AG09309 (cell line): ENCODE data around the gene SZT2.

Experiments
- DNase-seq: peaks from one replicate; pipeline ENCODE4 v3.0.0-alpha.2; 2010; ENCODE audit warnings: low read depth
- H3K4me3 ChIP-seq: 2 replicates; pipeline ENCODE4 v1.5.1; 2011; ENCODE audit warnings: mild to moderate bottlenecking, low read depth, low read length, moderate library complexity; ENCODE audit not compliant: control insufficient read depth
- TF ChIP-seq, protein P1 (sequence below): IDR thresholded peaks from 2 replicates; pipeline ENCODE4 v1.5.1; 2011; ENCODE audit warnings: mild to moderate bottlenecking, low read depth, low read length, inconsistent platforms; ENCODE audit not compliant: insufficient read depth, control insufficient read depth; ENCODE audit errors: missing control alignments

The SZT2 gene

GRCh38 chr1:43354471-43354870 lies 35.2 kb upstream of the SZT2 start:
- DNase-seq = no peak
- no peak overlapping the region for H3K4me3 ChIP-seq
- TF ChIP-seq, protein P1, sequence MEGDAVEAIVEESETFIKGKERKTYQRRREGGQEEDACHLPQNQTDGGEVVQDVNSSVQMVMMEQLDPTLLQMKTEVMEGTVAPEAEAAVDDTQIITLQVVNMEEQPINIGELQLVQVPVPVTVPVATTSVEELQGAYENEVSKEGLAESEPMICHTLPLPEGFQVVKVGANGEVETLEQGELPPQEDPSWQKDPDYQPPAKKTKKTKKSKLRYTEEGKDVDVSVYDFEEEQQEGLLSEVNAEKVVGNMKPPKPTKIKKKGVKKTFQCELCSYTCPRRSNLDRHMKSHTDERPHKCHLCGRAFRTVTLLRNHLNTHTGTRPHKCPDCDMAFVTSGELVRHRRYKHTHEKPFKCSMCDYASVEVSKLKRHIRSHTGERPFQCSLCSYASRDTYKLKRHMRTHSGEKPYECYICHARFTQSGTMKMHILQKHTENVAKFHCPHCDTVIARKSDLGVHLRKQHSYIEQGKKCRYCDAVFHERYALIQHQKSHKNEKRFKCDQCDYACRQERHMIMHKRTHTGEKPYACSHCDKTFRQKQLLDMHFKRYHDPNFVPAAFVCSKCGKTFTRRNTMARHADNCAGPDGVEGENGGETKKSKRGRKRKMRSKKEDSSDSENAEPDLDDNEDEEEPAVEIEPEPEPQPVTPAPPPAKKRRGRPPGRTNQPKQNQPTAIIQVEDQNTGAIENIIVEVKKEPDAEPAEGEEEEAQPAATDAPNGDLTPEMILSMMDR = no peak

DNA sequence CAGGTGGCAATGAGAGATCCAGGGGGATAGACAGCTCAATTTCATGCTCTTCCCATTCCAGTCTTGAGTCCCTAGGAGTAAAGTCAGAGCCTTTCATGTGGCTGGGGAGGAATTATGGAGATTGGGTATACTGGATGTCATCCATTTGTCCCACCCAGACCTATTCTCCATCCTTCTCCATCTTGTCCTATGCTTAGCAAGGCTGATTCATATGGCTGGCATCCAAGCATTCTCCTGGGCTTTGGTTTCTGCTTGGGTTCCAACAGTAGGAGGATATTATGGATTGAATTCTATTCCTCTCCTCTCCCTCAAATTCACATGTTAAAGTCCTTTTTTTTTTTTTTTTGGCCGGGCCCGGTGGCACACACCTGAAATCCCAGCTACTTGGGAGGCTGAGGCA lies 34.8 kb upstream of the SZT2 start:
- TF ChIP-seq, protein P1 = no peak
- DNase-seq = no peak

DNA sequence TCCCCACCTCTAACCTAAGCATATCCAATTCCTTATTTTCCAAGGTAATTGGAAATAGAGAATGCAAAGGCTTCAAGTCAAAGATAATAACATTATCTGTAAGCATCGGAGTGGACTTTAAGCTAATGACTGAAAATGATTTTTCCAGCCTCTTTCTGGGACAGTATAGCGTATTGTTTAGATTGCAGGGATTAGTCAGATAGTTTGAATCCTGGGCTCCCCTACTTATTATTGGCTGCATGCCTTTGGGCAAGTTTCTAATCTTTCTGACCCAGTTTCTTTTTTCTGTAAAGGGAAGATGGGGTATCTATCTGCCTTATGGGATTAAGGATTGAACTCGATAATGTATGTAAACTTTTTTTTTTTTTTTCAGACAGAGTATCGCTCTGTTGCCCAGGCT lies 32.4 kb upstream of the SZT2 start:
- DNase-seq = no peak
- H3K4me3 ChIP-seq = no peak overlapping the region
- TF ChIP-seq, protein P1 = no peak

More for the DNA sequence above, 34.8 kb upstream of the SZT2 start:
- H3K4me3 ChIP-seq = no peak overlapping the region

DNA sequence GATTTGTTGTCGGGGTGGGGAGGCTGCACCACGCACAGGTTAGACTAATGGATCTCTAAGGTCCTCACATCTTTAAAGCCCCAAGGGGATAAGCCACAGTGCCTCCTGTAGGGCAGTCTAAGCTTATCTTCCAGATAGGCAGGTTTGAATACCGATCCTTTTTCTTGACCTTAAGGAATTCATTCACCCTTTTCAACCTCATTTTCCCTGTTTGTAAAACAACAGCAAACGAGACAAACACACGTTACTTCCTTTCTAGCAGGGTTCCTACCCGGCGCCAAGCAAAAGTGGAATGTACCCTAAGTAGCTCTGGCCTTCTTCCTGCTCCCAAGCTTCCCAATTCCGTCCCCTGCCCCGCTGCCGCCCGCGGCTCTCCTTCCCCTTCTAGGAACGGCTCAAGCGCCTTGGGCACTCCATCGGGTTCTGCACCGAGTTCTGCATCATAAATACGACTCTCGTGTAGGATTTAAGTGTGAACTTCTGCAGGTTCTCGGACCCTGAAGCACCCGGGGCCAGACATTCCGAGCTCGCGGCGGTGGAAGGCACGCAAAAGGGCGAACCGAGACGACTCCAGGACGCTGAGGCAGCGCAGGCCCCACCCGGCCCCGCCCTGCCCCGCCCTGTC lies 31.5 kb upstream of the SZT2 start:
- TF ChIP-seq, protein P1 = peak; percentile 51
- H3K4me3 ChIP-seq = peak overlapping the region; percentile 70
- no peak for DNase-seq

DNA sequence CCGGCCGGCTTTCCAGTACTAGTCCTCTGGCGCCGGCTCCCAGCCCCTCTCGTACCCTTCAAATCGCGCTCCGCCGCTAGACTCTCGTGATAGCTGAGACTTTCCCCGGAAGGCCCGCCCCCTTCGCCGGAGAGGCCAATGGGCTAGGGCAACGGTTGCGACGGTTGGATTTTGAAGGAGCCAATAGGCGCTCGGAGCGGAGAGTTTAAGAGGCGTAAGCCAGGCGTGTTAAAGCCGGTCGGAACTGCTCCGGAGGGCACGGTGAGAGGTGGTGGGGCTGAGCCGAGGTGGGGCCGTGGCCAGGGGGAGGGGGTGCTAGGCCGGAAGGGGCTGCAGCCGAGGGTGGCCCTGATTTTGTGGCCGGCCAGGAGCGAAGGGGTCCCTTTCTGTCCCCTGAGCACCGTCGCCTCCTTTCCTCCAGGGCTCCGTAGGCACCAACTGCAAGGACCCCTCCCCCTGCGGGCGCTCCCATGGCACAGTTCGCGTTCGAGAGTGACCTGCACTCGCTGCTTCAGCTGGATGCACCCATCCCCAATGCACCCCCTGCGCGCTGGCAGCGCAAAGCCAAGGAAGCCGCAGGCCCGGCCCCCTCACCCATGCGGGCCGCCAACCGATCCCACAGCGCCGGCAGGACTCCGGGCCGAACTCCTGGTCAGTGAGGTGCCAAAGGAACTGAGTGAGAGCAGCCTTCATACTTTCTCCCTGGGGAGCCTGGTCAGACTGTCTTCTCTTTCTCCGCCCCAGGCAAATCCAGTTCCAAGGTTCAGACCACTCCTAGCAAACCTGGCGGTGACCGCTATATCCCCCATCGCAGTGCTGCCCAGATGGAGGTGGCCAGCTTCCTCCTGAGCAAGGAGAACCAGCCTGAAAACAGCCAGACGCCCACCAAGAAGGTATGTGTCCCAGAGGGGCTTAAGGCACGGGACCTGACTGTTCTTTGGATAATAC lies 30.7 kb upstream of the SZT2 start, which contains the start of gene CDC20:
TSS of gene CDC20 (plus strand) at position 236 of the 948 bp plus-strand sequence. CDS start at position 471, 235 bp downstream.
- TF ChIP-seq, protein P1 = no peak
- peak; percentile 64 for DNase-seq
- H3K4me3 ChIP-seq = peak within 1 kb of the TSS; percentile 74

GRCh38 chr1:43359696-43360095 lies 30.0 kb upstream of the SZT2 start:
- TF ChIP-seq, protein P1 = no peak
- peak overlapping the region; percentile 74 for H3K4me3 ChIP-seq
- no peak for DNase-seq
